Cardiac muscle cell (in vitro differentiated cells and primary cell): ENCODE results near the gene SIX2. TPM values are rescaled to one million over a fixed set of nuclear protein-coding genes. Genes with fewer than 3 reads are reported as not detected.

Experiments used
- DNase-seq, 2 donors: peaks; one replicate each; pipeline versions ENCODE4 v3.0.0 to v3.0.0-alpha.2; 2010 to 2017; ENCODE audit warnings: low read depth in 1 of 2, low spot score in 1 of 2
- H3K27ac ChIP-seq: fragments of 200-600 bp; sonication (generic); 2 replicates; pipeline ENCODE4 v1.5.1; 2016
- H3K27me3 ChIP-seq: fragments of 200-600 bp; sonication (generic); 2 replicates; pipeline ENCODE4 v1.6.0; 2016; ENCODE audit warnings: control low read depth
- H3K36me3 ChIP-seq: fragments of 200-600 bp; sonication (generic); 2 replicates; pipeline ENCODE4 v1.5.1; 2016; ENCODE audit warnings: control low read depth
- H3K4me1 ChIP-seq: fragments of 200-600 bp; sonication (generic); 2 replicates; pipeline ENCODE4 v1.8.1; 2017; ENCODE audit warnings: low read depth, mild to moderate bottlenecking, mixed run types
- H3K4me3 ChIP-seq: fragments of 200-600 bp; sonication (generic); 2 replicates; pipeline ENCODE4 v1.5.1; 2016; ENCODE audit warnings: mild to moderate bottlenecking
- H3K9me3 ChIP-seq: fragments of 200-600 bp; sonication (generic); 2 replicates; pipeline ENCODE4 v1.5.1; 2017; ENCODE audit warnings: low read depth, mild to moderate bottlenecking, control low read depth
- CTCF ChIP-seq: IDR thresholded peaks from 2 replicates; pipeline ENCODE4 v1.5.1; 2012; ENCODE audit warnings: low read depth, mild to moderate bottlenecking, low read length
- polyA plus RNA-seq: library from polyadenylated mRNA; unstranded; fragments of >200 nt; fragmentation: Nextera tagmentation; extraction: Ambion mirVana; gene quantifications from 2 replicates; pipeline ENCODE4 v1.2.1, GENCODE V29; 2016
- total RNA-seq: library from RNA; depleted of rRNA; stranded (reverse); fragments of >200 nt; gene quantifications from 2 replicates; pipeline ENCODE4 v1.2.3, GENCODE V29; 2016

Gene SIX2
- total and polyA plus RNA-seq, 2 experiments from 2014 or later: 0.78 to 0.89 TPM

DNA sequence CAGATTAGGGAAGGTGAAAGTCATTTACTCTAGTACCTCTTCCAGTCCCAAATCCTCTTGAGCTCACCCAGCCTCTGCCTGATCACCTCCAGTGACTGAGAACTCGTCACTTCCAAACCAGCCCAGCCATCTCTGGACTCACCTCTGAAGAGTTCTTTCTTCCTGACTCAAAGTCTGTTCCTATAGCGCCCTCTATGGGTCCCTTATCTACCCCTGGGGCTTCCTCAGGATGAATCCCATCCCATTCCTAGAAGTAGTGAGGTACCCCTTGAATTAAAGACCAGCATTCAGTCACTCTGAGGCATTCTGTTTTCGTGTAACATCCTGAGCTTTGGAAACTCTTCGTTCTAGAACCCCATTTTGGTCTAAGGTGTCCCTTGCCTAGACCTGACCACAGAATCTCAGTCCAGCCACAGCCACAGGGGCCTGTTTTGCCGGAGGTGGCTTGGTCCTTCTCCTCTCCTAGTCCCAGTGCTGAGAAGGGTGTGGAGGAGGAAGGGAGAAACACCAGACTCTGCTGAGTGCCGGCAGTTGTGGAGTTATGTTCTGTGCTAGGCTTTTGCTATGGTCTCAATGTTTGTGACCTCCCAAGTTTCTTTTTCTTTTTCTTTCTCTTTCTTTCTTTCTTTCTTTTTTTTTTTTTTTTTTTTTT lies 35.1 kb downstream of the SIX2 start:
- no peaks in the 10 kb centered on the region for H3K9me3 ChIP-seq
- peak; percentile 52 for TF ChIP-seq CTCF
- no peaks in the 10 kb centered on the region for H3K36me3 ChIP-seq
- no peaks in the 10 kb centered on the region for H3K4me1 ChIP-seq
- no peak overlapping the region for H3K4me3 ChIP-seq
- H3K27ac ChIP-seq: no peak overlapping the region
- no peaks in the 10 kb centered on the region for H3K27me3 ChIP-seq
- DNase-seq: peak; percentile 50 to 64

- no peaks in the 10 kb centered on the region for H3K4me1 ChIP-seq
- H3K27me3 ChIP-seq: peaks cover 5% of the 10 kb centered on the region
- no peaks in the 10 kb centered on the region for H3K36me3 ChIP-seq
- H3K9me3 ChIP-seq: no peaks in the 10 kb centered on the region
- H3K27ac ChIP-seq: no peak overlapping the region
- no peak for DNase-seq
- H3K4me3 ChIP-seq: no peak overlapping the region
- TF ChIP-seq CTCF: no peak
Measured at GRCh38 chr2:44972771-44973535, 36.3 kb downstream of the SIX2 start.

DNA sequence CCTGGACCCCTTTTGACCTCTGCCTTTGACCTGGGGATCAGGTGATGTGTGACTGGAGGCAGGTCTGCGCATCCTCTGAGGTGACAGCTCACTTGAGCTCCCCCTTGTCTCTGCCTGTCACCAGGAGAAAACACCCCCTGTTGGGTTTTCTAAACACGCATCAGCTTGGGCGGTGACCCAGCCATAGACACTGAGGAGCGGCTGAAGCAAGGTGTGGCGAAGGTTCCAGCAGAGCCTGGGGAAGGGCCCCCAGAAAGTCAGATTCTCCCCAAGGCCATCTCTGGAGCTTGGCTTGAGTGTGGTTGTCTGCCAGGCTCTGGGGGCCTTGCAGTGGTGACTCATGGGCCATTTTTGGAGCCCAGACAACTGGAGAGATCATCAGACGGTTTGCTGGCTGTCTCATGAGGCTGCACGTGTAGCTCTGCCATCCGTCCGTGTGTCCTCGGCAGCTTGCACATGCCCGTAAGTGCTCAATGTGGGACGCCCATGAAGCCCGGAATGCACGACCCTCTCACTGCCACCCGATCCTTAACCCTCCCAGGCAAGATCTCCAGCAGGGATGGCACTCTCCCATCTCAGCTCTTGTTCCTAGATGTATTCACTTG lies 38.3 kb downstream of the SIX2 start:
- TF ChIP-seq CTCF: no peak
- no peaks in the 10 kb centered on the region for H3K4me1 ChIP-seq
- no peak for DNase-seq
- H3K36me3 ChIP-seq: no peaks in the 10 kb centered on the region
- no peak overlapping the region for H3K27ac ChIP-seq
- H3K27me3 ChIP-seq: peaks cover 25% of the 10 kb centered on the region
- H3K4me3 ChIP-seq: no peak overlapping the region
- H3K9me3 ChIP-seq: no peaks in the 10 kb centered on the region

GRCh38 chr2:44969936-44970335 lies 39.3 kb downstream of the SIX2 start:
- Histone ChIP-seq H3K36me3 (no peaks in the 10 kb centered on the region), H3K4me3 (no peak overlapping the region), H3K27me3 (peaks cover 35% of the 10 kb centered on the region), H3K9me3 (no peaks in the 10 kb centered on the region), H3K4me1 (no peaks in the 10 kb centered on the region), H3K27ac (no peak overlapping the region)
- no peak for TF ChIP-seq CTCF
- no peak for DNase-seq

GRCh38 chr2:44967727-44968432 lies 41.4 kb downstream of the SIX2 start:
- no peaks in the 10 kb centered on the region for H3K9me3 ChIP-seq
- peaks cover 53% of the 10 kb centered on the region for H3K27me3 ChIP-seq
- H3K27ac ChIP-seq: no peak overlapping the region
- no peak overlapping the region for H3K4me3 ChIP-seq
- H3K36me3 ChIP-seq: no peaks in the 10 kb centered on the region
- H3K4me1 ChIP-seq: no peaks in the 10 kb centered on the region
- TF ChIP-seq CTCF: no peak
- DNase-seq: no peak
